HG03469 (cell line): ENCODE results near the gene HOXC13.
A peak's percentile ranks its signal among the peaks of the same experiment; 100 is the strongest.

Experiments used
- ATAC-seq: cut with Tn5 transposase; IDR thresholded peaks from one replicate; pipeline ENCODE4 v1.9.1; 2021; ENCODE audit warnings: mild to moderate bottlenecking, moderate library complexity, moderate number of reproducible peaks; ENCODE audit not compliant: unreplicated experiment

HOXC13 gene

DNA sequence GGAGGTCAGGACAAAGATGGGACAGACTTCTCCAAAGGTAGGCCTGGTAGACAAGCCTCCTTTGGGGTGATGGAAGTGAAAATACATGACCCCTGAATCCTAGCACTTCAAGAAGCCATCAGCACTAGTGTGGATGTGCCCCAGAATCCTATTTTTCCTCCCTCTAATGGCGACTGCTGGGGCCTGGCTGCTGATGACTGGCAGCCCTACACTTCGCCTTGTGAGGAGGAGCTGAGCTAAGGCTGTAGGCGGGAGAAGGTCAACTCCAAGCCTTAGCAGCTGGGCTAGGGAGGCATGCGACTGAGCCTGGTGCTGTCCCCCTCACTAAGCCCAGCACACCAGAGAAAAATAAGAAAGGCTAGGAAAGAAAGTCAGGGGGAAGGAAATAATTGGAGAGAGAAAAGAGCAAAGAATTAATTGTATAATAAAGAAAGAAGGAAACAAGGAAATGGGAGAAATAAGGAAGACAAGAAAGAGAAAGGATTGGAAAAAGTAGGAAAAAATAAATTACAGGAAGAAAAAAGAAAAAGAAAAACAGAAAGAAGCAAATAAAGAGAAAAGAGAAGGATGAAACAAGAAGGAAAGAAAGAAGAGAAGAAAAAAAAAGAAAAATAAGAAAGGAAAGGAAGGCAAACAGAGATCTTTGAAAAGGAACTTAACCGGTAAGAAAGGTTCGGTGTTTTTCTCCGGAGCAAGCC, 41.6 kb downstream of the HOXC13 start:
- no peak for ATAC-seq

- ATAC-seq: no peak
These were observed 42.3 kb downstream of the HOXC13 start for GRCh38 chr12:53980802-53981496.

DNA sequence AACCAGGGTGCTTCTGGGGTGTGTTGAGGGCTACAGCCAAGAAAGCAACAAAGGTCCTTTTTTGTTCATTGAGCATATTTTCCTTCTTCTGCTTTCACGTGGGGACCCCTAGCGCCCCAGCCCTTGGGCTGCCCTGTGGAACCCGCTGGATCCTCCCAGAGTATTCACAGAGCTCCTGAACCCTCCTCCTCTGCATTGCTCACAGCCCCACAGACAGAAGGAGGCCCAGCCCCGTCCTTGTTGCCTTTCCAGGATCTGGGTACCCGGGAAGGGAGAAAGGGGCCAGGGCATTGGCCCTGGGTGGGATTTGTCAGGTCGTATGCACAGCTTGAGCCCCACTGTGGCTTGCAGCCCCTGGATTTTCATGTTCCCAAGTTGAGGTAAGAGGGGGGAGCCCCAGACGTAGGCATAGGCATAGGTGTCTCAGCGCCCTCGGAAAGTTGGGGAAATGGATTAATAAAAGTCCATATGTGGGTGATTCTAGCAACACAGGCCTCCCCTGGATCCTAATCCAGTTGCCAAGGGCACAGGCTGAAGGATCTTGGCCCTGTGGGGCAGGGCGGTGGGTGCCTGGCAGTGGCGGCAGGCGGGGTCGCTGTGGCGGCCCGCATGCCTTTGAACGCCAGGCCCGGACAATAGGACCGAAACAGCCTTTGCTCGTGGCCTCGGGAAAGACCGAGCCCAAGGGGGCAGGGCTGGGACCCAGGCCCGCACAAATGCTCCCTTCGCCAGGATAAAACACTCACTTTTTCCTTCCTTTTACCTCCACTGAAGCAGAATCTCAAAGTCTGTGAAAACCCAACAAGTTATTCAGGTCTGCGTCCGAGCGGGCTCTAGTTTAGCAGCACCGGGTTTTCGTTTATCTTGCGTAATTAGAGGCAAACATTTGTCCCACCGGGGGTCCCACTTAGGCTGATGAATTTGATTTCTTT, 43.3 kb downstream of the HOXC13 start:
- no peak for ATAC-seq

DNA sequence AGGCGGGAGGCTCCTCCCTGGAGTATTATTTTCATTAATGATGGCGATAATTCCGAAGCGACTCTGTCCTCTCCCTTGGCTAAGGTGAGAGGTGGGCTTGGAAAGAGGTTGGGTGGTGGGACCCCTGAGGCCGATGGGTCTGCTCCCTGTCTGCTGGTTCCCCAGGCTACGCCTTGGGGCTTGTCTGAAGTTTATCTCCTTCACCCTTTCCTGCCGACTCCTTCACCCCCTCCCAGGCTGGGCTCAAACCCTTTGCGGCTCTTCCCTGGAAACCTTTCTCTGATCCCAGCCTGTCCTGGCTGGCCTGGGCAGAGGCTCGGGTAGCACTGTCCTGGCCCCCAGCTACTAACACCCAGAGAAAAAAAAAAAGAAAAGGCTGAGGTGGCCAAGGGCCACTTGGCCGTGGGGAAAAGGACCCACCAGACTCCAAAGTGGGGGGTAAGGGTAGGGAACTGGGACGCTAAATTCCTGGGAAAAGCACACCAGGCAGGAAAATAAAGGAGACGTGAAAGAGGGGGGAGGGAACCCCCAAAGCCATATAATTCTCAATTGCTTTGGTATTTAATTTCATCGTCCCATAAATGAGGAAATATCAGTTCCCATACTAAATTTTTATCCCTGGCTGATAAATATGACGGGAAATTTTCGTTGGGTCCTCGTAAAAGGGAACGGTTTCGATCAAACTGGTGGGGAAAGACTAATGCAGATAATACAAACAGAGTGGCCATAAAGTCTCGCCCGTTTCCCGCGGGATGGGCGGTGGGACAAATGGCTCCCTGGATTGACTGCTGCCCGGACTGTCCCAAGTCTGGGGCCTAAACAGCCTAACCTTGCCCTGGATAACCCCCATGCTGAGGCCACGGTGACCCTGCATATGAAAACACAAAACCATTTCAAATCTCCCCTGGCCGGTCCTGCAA, 44.3 kb downstream of the HOXC13 start:
- no peak for ATAC-seq

- no peak for ATAC-seq
These were observed 44.9 kb downstream of the HOXC13 start for GRCh38 chr12:53983568-53983949.

GRCh38 chr12:53983950-53984572, 45.4 kb downstream of the HOXC13 start:
- no peak for ATAC-seq

DNA sequence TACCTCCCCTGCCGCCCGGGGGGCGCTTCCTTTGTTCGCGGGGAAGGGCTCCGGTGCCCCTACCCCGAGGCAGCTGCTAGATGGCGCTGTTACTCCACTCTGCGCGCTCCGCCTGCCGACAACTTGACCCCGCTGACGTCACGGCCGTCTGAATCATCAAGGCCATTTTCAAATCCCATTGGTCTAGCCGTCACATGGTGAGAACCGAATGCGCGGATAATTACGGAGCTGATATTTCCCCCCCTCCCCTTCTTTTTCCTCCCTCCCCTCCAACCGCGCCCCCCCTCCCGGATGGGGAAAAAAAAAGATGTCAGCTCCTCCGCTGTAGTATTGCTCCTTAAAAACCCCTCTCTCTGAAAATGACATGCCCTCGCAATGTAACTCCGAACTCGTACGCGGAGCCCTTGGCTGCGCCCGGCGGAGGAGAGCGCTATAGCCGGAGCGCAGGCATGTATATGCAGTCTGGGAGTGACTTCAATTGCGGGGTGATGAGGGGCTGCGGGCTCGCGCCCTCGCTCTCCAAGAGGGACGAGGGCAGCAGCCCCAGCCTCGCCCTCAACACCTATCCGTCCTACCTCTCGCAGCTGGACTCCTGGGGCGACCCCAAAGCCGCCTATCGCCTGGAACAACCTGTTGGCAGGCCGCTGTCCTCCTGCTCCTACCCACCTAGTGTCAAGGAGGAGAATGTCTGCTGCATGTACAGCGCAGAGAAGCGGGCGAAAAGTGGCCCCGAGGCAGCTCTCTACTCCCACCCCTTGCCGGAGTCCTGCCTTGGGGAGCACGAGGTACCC, 46.5 kb downstream of the HOXC13 start, which contains the start of gene HOXC10:
HOXC10 (plus strand) TSS at position 246 of the 791 bp plus-strand sequence; CDS start at position 360, 114 bp downstream.
- no peak for ATAC-seq

DNA sequence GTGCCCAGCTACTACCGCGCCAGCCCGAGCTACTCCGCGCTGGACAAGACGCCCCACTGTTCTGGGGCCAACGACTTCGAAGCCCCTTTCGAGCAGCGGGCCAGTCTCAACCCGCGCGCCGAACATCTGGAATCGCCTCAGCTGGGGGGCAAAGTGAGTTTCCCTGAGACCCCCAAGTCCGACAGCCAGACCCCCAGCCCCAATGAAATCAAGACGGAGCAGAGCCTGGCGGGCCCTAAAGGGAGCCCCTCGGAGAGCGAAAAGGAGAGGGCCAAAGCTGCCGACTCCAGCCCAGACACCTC, 47.0 kb downstream of the HOXC13 start:
- ATAC-seq: no peak

DNA sequence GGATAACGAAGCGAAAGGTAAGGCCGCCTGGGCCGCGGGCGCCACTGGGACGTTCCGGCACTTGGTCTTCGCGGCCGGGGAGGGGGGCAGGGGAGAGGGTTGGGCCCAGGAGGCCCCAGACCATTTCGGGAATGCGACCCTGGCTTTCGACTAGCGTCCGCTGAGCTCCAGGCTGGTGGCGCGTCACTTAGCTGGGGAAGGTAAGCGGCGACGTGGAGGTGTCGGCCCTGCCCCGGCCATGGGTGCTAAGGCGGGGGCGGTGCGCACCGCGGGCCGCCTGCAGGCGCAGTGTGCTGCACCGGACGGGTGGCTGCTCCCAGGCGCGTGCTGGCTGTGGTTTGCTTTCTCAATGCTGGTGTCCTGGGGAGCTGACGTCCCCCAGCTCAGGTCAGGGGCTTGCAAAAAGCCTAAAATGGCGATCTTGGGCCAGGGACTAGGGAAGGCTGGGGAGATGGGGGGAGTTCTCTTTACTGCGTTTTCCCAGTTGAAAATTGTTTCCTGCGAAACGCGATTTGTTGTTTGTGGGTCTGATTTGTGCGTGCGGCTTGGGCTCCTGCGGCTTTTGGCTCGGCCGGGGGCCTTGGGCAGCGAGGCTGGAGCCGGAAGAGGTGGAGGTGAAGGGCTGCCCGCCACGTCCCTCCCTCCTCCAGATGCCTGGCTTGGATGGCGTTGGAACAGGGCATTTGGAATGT, 47.5 kb downstream of the HOXC13 start:
- no peak for ATAC-seq

DNA sequence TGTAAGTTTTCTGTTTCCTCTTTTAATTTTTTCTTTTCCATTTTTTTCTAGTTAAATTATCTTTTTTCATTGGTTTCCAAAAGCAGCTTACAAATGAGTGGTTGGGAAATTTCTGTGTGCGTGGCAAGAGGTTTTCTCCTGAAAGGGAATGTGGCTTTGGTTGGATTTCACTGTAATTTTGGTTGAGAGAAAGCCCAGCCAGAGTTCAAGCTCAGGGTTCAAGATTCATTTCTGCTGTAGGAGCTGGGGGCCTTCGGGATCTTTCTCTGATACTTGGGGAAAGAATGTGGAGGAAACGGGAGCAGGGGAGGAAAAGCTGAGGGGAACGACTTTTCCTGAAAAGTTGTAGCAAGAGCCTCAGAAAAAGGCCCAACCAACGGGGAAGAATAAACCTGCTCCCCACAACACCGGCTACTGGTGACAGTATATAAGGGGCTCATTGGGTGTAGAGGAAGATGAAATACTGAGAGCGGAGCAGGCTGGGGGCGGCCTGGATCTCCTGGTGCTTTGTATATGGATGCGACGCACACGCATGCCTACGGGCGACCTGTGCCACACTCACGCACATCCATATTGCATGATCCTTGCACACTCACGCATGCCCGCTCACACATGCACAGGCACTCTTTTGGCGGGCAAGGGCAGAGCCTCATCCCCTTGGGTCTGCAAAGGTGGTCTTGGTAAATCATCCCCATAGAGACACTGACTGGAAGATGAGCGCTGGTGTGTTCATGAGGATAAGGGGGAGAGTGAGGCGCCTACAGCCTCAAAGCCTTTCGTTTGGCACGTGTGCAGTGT, 48.3 kb downstream of the HOXC13 start:
- no peak for ATAC-seq

GRCh38 chr12:53987787-53988230, 49.2 kb downstream of the HOXC13 start:
- ATAC-seq: no peak

DNA sequence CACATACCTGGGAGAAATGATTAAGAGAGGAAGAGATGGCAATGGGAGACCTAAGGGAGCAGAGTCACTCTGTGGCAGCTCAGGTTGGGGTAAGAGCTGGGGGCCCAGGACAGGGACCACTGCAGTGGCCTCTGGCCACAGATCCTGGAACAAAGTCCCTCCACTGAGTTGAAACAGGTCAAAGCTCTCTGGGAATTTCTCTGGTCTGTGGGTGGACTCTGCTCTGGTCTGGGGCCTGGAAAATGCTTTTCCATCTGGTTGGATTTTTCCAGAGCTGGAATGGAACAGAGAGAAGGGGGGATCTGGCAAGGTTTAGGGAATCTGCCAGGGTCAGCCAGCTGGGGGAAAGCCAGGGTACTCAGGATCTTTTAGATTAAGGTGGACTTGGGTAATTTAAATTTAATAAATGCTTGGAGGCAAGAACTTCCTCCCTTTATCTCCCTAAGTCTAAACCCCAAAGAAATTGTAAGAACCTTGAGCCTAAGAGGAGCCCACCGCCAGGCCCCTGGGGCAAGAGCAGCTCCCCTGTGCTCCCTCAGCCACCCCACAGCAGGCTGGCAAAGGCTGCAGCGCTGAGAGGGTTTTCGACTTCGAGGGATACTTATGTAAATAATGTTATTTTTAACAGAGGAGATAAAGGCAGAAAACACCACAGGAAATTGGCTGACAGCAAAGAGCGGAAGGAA, 50.1 kb downstream of the HOXC13 start:
- no peak for ATAC-seq

DNA sequence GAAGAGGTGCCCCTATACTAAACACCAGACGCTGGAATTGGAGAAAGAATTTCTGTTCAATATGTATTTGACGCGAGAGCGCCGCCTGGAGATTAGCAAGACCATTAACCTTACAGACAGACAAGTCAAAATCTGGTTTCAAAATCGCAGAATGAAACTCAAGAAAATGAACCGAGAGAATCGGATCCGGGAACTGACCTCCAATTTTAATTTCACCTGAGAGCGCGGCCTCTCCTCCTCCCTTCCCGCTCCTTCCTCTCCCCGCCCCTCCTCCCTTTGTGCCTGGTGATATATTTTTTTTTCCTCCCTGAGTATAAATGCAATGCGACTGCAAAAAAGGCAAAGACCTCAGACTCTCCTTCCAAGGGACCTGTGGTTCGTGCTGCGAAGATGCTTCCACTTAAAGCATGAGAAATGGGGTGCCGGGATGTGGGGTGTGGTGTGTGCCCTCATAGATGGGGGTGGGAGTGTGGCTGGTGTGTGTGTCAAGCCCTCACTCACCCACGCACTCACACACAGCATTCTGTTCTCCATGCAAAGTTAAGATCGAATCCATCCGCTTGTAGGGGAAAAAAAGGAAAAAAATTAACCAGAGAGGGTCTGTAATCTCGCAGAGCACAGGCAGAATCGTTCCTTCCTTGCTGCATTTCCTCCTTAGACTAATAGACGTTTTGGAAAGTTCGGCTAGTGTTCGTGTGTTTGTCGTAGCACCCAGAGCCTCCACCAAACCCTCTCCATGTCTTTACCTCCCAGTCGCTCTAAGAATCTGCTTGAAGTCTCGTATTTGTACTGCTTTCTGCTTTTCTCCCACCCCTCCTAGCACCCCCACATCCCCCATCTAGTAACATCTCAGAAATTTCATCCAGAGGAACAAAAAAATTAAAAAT, 50.8 kb downstream of the HOXC13 start:
- peak; percentile 46 for ATAC-seq

- ATAC-seq: no peak
These were observed 51.9 kb downstream of the HOXC13 start for GRCh38 chr12:53990311-53991076.

DNA sequence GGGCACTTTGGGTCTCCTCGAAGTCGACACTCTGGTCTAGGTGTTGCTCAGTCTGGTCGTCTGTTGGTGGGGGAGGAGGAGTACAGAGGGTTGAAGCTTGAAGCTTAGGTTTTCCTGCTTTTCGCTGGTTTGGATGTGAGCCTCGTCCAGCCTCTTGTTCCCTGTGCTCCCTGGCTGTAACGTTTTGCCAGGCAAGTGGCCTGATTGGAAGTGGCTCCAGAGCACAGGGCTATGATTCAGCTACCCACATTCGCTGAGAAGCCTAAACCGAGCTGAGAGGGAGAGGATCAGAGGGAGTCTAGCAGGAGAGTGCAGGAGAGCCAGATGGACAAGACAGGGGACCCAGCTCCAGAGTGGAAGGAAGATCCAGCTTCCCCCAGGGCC, 52.4 kb downstream of the HOXC13 start:
- no peak for ATAC-seq
